HG02970 (cell line): ENCODE data around the gene MPG.

Source experiments
- ATAC-seq: cut with Tn5 transposase; IDR thresholded peaks from one replicate; pipeline ENCODE4 v1.9.1; 2021; ENCODE audit warnings: mild to moderate bottlenecking, moderate library complexity, moderate number of reproducible peaks; ENCODE audit not compliant: unreplicated experiment, low FRiP score

Gene MPG

GRCh38 chr16:65745-66144 is 12.3 kb upstream of the MPG start:
- ATAC-seq = no peak

GRCh38 chr16:66309-67182 is 11.5 kb upstream of the MPG start:
- no peak for ATAC-seq

- no peak for ATAC-seq
Measured at GRCh38 chr16:67183-67791, 10.7 kb upstream of the MPG start.

GRCh38 chr16:67884-68789 is 9.9 kb upstream of the MPG start:
- ATAC-seq = no peak

- ATAC-seq = no peak
Measured at GRCh38 chr16:69181-69580, 8.8 kb upstream of the MPG start.

GRCh38 chr16:71210-71539 is 6.8 kb upstream of the MPG start:
- no peak for ATAC-seq

- no peak for ATAC-seq
Measured at GRCh38 chr16:71540-72401, 6.3 kb upstream of the MPG start.

GRCh38 chr16:72561-73548 is 5.2 kb upstream of the MPG start, which contains the start of gene RHBDF1:
RHBDF1 (minus strand) TSS chr16:72631; CDS start chr16:65015, 7,616 bp downstream.
- ATAC-seq = no peak

GRCh38 chr16:74051-74746 is 3.8 kb upstream of the MPG start:
- no peak for ATAC-seq

GRCh38 chr16:74747-75334 is 3.2 kb upstream of the MPG start:
- ATAC-seq = no peak

- no peak for ATAC-seq
Measured at GRCh38 chr16:75580-76501, 2.2 kb upstream of the MPG start.

GRCh38 chr16:76535-77272 is 1.3 kb upstream of the MPG start:
- ATAC-seq = no peak

- no peak for ATAC-seq
Measured at GRCh38 chr16:77273-77806, 685 bp upstream of the MPG start.

- ATAC-seq = peak; percentile 24
Measured at GRCh38 chr16:78444-79150, 572 bp downstream of the MPG start.
